HEK293T (cell line): ENCODE results near the gene CTAGE15.
"Not testable (repeated sequence)": the region's sequence is repeated elsewhere in the genome, so short reads cannot be mapped to it uniquely, and the experiment has no call there.

Experiments used
- CTCF ChIA-PET: fragments of 350-600 bp; formaldehyde crosslinking; extraction: SDS; loops from one replicate; lab custom pipeline; 2021; ENCODE audit warnings: antibody characterized with exemption, inconsistent platforms; lab: Yijun Ruan, JAX
- POLR2A ChIA-PET: fragments of 350-600 bp; formaldehyde crosslinking; extraction: SDS; loops from one replicate; lab custom pipeline; 2020; ENCODE audit warnings: antibody characterized with exemption, inconsistent platforms; lab: Yijun Ruan, JAX
- DNase-seq: peaks from one replicate; pipeline ENCODE4 v3.0.0; 2012; ENCODE audit warnings: mixed read lengths; ENCODE audit errors: extremely low spot score

Gene CTAGE15

DNA sequence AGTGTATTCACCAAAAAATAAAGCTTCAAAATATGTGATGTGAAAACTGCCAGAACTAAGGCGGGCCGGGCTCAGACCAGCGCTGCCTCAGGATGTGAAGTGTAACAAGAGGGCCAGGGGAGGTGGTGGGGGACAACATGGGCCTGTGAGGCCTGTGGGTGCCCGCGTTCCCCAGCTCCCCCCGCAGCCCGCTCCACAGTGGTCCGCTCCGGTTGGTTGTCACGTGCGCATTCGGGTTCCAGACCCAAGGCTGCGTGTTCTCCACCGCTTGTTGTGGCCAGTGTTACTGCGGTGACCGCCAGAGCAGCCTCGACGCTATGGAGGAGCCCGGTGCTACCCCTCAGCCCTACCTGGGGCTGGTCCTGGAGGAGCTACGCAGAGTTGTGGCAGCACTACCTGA is at the start of gene CTAGE15:
Gene CTAGE15, plus strand, starts transcription at position 301 of the 400 bp plus-strand sequence. Its CDS starts 17 bp downstream, at position 318.
- DNase-seq, CTCF ChIA-PET, POLR2A ChIA-PET: not testable (repeated sequence)

DNA sequence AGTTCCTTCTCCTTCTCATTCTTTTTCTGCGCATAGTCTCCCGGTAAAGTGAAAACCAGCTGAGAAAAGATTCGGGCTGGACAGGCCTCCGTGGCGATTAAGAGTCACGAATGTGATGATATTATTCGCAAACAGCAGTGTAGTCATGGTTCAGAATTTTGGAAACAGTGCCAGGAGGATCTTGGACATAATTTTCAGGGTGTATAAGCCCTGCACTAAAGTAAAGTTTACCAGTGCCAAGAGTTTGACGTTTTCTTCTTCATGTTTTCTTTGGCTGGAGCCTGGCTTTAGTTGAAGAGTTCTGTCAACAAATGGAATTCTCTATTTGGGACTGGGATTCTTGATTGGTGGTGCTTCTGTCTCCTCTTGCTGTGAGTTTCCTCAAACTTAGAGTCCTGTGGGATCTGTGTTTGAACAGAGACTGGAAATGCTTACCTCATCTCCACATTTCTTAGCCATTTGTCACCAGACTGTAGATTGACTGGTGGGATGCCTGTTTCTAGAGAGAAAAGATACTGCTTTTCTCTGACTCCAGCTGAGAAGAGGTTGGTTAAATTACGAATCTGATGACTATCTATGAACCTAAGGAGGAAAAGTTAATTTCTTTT is 49.2 kb upstream of the CTAGE15 start:
- DNase-seq, POLR2A ChIA-PET, CTCF ChIA-PET: not testable (repeated sequence)

DNA sequence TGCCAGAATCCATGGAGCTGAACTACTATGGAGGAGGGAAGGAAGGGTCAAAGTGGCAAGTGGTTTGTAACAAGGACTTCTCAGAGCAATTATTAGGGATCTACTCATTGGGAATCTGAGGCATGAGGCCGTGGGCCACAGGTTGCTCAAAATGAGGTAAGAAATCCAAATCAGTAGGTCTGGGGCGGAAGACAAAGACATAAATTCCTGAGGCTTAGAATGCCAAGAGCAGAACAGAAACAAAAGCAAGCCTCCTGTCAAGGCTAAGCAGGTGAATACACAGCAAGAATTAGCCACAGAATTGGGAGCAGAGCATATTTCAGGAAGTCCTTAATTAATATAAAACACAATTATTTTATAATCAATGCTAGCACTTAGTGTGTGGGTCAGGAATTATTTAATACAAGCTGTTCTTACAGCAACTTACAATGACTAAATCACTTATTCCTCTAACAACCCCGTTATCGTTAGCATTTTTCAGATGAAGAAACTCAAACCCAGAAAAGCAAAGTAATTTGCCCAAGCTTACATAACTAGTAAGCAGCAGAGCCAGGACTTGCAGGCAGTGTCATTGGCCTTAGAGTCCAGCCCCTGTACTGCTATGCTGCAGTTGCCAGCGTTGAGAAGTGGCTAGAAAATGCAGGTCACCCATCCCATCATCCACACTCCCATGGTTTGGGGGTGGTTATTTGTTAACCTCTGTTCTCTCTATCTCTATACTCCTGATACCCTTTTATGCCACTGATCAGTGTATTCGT is 40.3 kb upstream of the CTAGE15 start:
- DNase-seq, POLR2A ChIA-PET, CTCF ChIA-PET: not testable (repeated sequence)

GRCh38 chr7:143531932-143532331 is 39.7 kb upstream of the CTAGE15 start:
- CTCF ChIA-PET, POLR2A ChIA-PET: not testable (repeated sequence)

DNA sequence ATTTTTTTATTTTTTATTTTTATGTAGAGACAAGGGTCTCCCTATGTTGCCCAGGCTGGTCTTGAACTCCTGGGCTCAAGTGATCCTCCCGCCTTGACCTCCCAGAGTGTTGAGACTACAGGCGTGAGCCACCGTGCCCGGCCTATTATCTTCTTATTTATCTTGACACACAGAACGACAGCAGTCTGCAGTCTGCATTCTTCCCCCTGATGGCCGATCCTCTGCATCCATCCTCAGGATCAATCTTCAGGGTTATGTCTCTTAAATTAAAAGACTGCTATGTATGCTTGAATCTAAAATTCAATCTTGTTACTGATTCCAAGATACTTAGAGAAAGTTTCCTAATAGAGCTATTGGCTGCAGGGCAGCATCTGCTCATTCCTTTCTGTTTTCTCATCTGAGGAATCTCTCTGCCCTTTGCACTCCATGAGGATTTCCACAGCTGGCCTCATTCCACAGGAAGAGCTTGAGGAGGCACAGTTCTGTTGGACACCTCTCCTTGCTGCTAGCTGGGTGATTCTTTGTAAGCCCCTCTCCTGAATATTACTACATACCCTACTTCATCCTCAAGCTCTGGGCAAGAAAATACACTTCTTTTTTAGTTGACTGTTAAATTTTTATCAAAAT is 38.3 kb upstream of the CTAGE15 start:
- CTCF ChIA-PET, DNase-seq, POLR2A ChIA-PET: not testable (repeated sequence)

More at GRCh38 chr7:143531932-143532331, 39.7 kb upstream of the CTAGE15 start:
- DNase-seq = not testable (repeated sequence)

GRCh38 chr7:143536443-143536842 is 35.2 kb upstream of the CTAGE15 start:
- POLR2A ChIA-PET, CTCF ChIA-PET, DNase-seq: not testable (repeated sequence)

DNA sequence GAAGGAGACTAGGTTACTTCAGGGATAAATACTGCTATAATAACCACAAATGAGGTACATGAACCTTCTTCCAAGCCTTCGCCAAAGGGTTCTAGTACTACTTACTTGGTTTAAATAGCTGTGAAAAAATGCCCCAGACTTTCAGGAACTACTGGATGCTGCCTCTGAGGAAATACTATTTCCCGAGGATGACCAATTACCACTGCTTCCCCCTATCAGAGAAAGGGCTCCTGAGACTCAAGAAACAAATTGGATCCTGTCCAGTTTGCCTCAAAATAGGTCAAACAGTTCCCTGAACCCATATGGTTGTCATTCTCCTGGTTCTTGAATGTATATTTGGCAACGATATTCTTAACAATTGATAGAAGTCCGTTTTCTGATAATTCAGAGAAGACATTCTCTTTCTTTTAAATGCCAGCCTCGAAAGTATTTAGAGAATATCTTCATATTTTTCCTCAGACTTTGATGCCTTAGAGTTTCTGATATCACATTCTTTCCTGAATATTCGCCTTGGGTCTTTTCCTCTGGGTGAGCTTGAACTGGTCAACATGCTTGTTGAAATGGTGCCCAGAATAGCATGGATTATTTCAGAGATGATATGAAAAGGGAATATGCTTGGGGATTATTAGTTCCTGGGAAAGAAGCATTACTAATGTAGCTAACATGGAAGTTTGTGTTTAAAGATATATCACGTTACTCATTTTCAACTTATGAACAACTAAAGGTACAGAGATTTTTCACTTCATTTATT is 28.1 kb upstream of the CTAGE15 start:
- POLR2A ChIA-PET, DNase-seq, CTCF ChIA-PET: not testable (repeated sequence)

DNA sequence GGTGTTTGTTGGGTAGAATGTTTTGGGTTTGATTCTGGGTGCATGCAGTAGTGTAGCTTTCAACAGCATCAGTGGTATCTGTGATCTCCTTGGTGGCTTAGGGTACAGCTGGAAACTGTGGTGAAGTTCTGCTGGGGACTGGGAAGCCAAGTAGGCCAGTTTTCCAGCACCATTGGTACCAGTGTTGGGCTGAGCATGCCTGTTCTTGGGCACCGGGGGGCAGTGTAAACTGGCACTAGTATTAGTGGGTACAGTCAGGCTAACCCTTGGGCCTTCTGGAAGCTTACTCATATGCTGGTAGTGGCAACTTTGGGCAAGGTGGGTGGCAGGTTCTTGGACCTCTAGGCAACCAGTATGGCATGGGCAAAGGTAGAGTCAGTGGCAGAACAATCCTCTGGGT is 15.6 kb upstream of the CTAGE15 start:
- POLR2A ChIA-PET, CTCF ChIA-PET: not testable (repeated sequence)

GRCh38 chr7:143563306-143563705 is 8.3 kb upstream of the CTAGE15 start:
- CTCF ChIA-PET, DNase-seq, POLR2A ChIA-PET: not testable (repeated sequence)

More for the DNA sequence above, 15.6 kb upstream of the CTAGE15 start:
- DNase-seq = not testable (repeated sequence)

GRCh38 chr7:143566001-143566400 is 5.6 kb upstream of the CTAGE15 start:
- CTCF ChIA-PET, POLR2A ChIA-PET, DNase-seq: not testable (repeated sequence)

DNA sequence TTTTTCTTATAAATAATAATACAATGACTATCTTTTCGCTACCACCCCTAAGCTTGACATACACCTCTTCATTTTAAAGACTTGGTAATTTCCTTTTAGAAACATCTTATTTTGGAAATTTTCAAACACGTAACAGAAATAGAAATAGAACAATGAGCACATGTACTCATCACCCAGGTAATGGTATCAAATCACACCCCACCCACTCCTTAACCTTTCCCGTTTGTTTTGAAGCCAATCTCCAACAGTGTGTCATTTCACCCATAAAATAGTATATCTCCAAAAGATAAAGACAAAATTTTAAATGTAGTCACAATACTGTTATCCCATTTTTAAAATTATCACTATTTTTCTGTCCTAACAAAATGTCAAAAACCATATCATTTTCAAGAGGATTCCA is 16.6 kb downstream of the CTAGE15 start:
- CTCF ChIA-PET, DNase-seq, POLR2A ChIA-PET: not testable (repeated sequence)

DNA sequence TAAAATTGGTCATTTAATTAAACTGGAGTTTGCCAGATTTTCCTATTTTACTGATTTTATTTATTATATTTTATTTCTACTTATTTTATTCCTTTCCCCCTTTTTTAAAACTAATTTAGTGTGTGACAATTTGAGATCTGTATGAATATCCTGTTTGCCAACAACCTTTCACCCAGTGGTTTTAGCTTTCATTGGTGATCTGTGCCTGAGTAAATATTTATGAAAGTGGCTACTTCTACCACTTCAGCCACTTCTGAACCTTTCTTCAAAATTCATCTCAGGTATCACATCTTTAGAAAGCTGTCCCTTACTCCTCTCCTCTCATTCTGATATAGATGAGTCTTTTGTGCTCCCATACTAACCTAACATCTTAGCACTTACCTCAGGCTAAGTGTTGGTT is 18.3 kb downstream of the CTAGE15 start:
- DNase-seq = not testable (repeated sequence)

GRCh38 chr7:143598086-143598485 is 26.5 kb downstream of the CTAGE15 start:
- CTCF ChIA-PET, POLR2A ChIA-PET, DNase-seq: not testable (repeated sequence)

More for the DNA sequence above, 18.3 kb downstream of the CTAGE15 start:
- CTCF ChIA-PET, POLR2A ChIA-PET: not testable (repeated sequence)

DNA sequence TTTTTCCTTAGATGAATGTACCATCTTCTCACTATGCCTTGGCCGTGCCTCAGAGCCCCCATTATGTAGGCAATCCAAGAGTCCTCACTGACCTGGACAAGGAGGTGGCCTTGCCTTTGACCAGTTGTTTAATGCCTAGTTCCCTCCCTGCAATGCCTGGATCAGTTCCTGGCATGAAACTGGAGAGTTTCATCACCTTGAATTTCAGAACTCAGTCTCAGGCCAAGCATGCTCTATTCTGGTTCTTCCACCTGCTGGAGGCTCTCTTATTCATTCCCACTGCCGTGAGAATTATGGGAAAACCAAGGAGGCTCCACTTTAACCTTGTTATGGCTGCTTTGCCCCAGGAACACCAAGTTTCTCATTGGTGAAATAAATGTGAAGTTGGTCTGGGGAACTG is 31.9 kb downstream of the CTAGE15 start:
- DNase-seq, CTCF ChIA-PET, POLR2A ChIA-PET: not testable (repeated sequence)

GRCh38 chr7:143606088-143606487 is 34.5 kb downstream of the CTAGE15 start:
- CTCF ChIA-PET, POLR2A ChIA-PET, DNase-seq: not testable (repeated sequence)

GRCh38 chr7:143615545-143615944 is 43.9 kb downstream of the CTAGE15 start:
- CTCF ChIA-PET, DNase-seq, POLR2A ChIA-PET: not testable (repeated sequence)

DNA sequence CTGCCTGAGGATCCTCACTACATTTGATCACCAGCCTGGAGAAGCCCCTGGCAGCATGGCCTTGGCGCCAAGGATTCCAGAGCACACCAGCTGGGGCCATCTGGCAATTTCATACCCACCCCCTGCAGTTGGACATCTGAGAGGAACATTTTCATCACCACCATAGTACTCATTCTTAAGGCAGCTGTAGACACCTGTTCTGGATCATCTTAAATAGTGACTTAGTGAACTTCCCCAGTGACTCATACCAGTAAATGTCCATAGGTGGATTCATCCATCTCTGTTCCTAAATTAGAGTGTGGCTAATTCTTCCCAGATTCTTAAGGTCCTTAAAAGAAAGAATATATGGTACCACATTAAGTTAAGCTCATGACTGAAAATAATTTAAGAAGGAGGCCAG is 45.6 kb downstream of the CTAGE15 start:
- POLR2A ChIA-PET, CTCF ChIA-PET: not testable (repeated sequence)

DNA sequence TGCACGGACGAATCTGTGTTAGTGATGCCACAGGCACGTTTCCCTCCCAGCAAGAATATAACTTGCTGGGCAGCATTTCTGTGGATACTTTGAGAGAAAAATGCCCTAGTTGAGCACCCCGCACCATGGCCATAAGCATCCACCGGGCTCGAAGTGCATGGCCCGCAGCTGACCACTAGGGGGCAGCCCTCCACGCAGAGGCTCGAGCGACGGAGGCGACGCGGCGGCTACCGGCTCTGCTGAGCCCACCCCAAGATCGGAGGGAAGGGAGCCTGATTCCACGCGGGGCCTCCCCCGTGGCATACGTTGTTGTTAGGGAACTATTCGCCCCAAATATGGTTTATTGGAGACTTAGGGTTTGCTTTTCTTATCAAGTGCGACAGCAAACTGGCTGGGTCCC is 48.5 kb downstream of the CTAGE15 start:
- POLR2A ChIA-PET, DNase-seq, CTCF ChIA-PET: not testable (repeated sequence)

More for the DNA sequence above, 45.6 kb downstream of the CTAGE15 start:
- not testable (repeated sequence) for DNase-seq
